ENCODE results near the gene RAI14.
"Not testable (repeated sequence)": the region's sequence is repeated elsewhere in the genome, so short reads cannot be mapped to it uniquely, and the experiment has no call there.

Gene RAI14

DNA sequence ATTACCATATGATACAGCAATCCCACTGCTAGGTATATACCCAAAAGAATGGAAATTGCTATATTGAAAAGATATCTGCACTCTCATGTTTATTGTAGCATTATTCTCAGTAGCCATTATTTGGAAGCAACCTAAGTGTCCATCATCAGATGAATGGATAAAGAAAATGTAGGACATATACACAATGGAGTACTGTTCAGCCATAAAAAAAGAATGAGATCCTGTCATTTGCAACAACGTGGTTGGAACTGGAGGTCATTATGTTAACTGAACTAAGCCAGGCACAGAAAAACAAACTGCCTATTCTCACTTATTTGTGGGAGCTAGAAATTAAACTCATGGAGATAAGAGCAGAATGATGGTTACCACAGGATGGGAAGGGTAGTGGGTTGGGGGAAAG, 119.8 kb downstream of the RAI14 start:
- no peak for DNase-seq

DNA sequence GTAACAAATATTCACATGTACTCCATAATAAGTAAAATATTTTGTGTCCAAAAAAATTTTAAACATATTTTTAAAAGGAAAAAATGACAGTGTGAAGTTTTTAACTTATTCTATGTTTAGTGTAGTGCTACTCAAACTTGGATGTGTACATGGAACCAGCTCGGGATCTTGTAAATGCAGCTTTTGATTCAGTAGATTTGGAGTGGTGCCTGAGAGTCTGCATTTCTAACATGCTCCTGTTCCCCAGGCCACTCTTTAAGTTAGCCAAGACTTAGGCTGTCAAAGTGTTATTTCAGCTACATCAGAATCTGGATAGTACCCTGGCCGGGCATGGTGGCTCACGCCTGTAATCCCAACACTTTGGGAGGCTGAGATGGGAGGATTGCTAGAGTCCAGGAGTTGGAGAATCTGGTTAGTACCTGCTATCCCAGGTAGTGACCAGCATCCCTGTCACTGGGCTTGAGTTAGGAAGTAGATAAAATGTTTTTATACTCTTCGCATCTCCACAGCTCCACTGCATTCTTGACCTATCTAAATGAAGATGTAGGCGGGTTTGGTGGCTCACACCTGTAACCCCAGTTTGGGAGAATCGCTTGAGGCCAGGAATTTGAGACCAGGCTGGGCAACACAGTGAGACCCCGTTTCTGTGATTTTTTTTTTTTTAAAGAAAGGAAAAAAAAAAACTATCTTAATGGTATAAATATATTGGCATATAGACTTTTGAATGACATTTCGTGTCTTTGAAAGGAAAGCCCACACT, 122.1 kb downstream of the RAI14 start:
- DNase-seq = no peak

DNA sequence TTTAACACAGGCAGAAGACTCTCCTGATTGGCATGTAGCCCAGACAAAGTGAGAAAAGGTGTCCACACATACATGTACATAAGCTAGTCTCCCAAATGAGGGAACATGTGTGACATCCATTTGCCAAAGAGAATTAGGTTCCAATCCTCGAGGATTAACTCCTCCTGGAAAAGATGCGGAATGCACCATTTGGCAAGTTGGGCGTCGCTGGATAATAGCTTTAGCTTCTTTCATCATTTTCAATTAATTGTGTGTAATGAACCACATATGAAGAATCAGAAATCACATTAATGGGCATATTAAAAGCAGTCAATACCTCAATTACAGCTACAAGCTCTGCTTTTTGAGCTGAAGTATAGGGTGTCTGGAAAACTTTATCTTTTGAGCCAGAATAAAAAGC, 127.8 kb downstream of the RAI14 start:
- DNase-seq = not testable (repeated sequence)

DNA sequence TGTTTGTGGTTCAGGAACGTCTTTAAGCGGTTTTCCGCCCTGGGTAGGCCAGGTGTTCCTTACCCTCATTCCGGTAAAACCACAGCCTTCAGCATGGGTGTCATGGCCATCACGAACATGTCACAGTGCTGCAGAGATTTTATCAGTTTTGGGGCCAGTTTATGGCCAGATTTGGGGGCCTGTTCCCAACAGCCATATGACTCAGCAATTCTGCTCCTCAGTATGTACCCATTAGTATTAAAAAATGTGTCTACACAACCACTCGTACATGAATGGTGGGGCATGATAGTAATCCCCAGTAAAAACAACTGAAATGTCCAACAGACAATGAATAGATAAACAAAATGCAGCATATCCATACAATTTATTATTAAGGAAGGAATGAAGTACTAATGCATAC, 130.9 kb downstream of the RAI14 start:
- no peak for DNase-seq

DNA sequence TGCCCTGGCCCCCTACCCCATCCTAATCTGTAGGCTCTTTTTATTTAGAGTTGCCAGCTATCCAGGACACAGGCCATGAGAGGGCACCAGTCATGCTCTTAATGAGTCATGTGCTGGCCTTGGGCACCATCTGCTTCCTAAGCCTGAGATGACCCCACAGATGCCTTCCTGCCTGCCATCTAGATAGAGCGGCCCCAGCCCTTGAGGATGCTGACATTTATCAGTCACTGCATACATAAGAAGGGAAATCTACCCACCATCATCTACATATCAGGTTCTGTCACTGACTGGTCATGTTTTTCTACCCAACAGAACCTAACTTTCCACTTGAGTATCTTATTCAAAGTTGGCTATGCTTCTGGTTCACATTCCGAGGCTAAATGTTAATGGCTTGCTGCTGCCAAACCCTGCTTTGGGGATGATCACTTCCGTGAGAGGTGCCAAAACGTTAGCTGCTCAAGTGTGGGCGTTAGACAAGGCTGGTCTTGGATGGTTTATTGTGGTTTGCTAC, 132.9 kb downstream of the RAI14 start:
- DNase-seq = no peak

DNA sequence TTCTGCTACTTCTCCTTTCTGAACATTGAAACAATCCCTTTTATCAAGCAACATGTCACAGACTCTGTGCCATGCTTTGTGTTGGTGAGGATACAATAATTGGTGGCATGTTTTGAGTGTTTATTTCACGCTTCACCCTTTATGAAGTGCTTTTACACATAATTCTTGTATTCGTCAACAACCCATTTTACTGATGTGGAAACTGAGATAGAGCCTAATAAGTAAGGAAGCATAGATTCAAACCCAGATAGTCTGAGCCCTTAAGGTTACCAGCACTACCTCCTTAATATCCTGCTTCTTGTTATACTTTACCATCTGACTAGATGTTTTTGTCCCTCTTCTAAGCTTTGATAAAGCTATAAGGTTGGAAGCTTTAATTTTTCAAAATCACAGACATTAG, 133.5 kb downstream of the RAI14 start:
- no peak for DNase-seq

DNA sequence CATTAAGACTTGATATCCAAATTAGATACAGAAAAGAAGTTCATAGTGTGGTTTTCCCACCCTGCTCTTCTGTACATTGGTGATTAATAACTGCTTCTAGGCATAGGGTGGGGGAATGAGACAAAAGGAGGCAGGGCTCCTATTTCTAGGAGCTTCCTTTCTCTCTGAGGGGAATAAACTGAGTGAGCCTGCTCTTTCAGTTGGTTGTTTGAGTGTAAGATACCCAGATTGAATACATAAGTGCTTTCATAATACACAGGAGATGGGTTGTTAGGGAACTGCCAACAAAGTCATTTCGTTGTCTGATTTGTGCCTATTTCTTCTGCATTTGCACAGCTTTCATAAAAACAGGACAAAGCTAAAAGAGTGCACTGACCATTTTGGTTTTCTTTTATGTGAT, 133.9 kb downstream of the RAI14 start:
- no peak for DNase-seq

DNA sequence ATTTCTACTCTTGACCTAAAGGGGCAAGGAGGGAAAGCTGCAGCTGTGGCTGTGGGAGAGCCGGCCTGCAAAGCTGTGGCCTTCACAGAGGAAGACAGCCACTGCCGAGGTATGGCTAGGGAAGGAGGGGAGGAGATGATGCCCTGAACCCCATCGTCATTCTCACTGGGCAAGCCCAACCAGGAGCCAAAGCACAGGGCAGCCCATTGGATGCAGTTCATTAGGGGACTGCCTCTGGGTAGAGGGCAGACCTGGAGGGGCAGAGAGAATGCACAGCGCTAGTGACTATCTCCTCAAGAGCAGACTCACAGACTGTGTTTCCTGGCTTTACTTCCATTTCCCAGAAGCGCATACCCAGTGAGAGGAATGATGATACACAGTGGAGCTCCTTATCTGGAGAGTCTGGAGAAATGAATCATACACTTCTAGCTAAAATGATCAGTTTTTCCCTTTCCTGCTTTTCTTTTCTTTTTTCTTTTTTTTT, 135.7 kb downstream of the RAI14 start:
- DNase-seq = no peak

DNA sequence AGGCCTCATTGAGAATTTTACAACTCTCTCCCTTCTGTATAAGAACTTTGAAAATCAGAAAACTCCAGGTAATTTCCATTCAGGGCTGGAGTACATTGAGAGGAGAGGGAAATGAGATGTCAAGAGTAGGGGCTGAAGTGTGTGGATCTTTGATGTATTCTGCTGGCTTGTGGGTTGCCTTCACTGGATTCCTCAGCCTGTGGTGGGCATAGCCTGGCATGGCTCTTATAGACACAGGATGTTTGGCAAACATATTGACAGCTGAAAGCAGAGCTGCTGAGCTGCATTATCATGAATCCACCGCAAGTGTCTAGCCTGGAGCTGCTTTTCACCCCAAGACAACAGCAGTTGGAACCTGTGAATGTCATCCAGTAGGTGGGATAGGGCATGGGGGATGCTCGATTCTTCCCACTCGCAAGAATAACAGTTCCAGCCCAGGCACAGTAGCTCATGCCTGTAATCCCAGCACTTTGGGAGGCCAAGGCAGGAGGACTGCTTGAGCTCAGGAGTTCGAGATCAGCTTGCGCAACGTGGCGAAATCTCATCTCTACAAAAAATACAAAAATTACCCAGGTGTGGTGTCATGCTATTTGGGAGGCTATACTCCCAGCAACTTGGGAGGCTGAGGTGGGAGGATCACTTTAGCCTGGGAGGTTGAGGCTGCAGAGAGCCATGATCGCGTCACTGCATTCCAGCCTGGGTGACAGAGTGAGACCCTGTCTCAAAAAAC, 146.9 kb downstream of the RAI14 start:
- no peak for DNase-seq

DNA sequence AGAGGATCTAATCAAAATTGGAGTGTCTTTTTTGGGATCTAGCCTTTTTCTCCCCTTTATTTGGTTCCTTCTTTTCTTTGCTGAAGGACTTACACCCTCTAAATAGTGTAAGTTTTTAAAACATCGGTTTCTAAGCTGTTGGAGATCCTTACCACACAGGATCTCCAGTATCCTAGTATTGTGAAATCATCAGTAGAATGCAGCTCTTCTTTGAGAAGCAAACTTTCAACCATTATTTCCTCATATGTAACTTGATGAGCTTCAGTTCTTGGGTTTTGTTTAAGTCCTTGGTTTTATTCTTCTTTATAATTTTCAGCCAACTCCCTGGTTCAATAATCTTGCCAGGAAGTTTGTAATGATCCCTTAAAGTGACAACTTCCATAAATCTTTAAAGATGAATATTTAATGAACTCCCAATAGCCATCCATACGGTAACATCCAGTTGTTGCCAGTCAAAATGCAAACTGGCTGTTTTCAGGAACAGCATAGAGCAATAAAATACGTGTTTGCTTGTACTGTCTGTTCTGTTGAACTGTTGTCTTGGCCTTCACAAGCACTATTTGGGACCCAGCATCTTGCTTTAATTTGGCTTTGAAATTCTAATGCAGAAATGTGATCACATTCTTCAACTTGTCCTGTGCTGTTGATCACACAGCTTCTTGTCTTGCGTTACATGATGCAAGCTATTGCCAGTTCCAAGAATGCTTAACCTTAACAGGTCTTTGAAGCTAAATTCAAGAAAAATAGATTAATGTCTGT, 148.0 kb downstream of the RAI14 start:
- no peak for DNase-seq

DNA sequence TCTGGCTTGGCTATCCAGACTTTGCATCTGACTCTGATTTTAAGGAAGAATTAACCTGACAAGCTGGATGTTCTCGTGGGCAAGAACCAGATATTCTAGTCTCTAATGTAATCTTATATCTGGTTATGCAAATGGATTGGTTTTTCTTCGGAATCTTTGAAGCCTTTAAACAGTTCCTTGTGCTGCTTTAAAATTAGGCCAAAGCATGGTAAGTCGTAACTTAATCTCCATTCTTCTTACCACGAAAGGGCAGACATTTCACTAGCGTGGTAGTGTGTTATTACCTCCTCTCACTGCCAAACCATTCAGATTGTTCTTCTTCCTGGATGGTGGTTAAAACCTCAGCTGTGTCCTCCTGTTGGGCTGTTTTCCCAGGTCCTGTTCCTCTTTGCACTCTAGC, 148.8 kb downstream of the RAI14 start:
- DNase-seq = no peak

DNA sequence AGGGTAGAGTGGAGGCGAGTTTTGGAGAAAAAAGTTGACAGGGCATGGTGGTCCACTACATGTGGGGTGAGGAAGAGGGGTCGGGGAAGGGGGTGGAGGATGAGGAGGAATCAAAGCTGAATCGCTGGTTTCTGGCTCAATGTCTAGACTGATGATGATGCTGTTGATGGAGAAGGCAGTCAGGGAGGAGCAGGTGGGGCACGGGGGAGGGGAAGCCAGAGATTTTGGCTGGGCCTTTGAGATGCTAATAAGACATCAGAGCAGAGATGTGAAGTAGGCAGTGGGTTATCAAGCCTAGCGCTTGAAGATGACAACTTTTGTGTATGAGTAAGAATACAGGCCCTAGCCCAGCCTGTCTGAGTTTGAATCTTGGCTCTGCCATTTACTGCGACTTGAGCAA, 150.4 kb downstream of the RAI14 start:
- no peak for DNase-seq

DNA sequence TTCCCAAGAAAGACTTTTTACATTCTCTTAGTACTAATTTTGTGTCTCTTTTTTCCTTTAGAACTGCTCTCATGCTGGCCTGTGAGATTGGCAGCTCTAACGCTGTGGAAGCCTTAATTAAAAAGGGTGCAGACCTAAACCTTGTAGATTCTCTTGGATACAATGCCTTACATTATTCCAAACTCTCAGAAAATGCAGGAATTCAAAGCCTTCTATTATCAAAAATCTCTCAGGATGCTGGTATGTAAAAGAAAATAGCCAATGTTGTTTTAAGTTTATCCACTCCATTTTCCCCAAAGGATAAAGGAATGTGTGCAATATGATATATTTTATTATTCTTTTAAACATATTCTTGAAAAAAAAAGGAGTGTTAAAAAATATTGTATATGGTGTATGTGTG, 155.6 kb downstream of the RAI14 start:
- no peak for DNase-seq

DNA sequence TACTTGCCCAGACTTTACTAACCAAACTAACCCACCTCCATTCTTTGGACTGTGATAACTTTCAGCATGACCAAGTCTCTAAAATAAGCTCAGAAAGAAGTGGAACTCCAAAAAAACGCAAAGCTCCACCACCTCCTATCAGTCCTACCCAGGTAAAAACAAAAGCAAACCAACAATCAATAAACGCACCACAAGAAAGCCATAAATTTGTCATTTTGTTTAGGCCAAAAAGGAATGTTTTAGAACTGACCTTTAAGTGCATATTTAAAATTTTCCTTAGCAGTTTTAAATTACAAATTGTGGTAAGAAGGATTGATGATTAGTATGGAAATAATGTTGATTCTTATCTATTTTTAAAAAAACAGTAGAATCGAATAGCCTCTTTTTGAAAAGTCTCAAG, 157.4 kb downstream of the RAI14 start:
- no peak for DNase-seq

DNA sequence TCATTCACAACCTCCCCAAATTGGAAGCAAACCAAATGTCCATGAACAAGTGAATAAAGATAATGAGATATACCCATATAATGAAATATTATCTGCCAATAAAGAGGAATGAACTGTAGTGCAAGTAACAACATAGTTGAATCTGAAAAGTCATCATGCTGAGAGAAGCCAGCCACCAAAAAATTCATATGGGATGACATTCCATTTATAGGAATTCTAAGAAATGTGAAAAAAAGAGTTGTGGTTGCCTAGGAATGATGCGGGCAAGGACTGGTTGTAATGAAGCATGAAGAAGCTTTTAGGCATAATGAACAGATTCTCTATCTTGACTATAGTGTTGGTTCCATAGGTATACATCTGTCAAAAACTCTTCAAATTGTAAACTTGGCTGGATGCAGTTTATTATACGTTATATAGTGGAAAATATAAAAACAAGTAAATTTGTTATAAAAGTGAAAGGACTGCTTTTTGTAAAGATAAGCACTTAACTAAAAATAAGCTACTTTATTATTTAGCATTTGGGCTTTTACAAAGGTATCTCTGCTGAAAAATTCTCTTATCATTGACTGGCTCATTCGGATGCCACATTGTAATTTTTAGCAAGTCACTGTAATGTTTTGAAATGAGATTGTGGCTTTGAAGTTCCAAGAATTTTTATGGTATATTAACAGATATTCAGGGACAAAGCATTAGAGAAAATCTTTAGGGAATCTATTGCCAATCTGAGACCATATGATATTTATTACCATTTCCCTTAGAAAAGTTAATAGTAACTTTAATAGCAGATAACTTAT, 161.6 kb downstream of the RAI14 start:
- DNase-seq = no peak

DNA sequence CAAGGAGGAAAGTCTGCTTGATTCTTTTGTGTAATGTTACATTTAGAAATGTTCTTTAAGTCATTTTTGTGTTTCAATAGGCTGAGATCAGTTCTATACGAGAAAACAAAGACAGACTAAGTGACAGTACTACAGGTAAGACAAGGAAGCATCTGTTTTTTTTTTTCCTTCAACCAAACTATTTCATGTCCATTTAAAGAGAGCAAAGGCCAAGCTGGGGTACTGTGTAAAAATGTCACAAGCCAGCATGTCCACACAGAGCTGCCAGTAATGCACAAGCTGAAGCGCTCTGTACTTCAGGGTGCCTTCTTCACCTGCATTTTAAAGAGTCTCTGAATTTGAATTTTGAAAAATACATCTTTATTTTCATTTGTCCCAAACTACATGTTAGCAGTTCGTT, 162.6 kb downstream of the RAI14 start:
- DNase-seq = no peak

DNA sequence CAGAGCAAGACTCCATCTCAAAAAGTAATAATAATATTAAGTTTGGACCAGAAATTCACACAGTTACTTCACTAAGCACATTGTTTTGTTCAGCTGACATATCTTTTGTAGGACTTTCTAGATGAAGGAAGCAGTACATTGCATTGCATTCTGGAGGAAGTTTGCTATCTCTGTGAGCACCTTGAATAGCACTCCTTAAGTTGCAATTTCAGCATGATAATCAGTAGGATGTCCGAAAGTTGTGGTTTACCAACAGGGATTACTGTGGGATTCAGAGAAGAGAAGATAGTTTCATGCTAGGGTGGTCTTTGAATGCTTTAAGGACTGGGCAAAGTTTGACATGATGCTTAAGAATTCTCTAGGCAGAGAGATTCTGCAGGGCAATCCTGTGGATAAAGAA, 164.5 kb downstream of the RAI14 start:
- no peak for DNase-seq

DNA sequence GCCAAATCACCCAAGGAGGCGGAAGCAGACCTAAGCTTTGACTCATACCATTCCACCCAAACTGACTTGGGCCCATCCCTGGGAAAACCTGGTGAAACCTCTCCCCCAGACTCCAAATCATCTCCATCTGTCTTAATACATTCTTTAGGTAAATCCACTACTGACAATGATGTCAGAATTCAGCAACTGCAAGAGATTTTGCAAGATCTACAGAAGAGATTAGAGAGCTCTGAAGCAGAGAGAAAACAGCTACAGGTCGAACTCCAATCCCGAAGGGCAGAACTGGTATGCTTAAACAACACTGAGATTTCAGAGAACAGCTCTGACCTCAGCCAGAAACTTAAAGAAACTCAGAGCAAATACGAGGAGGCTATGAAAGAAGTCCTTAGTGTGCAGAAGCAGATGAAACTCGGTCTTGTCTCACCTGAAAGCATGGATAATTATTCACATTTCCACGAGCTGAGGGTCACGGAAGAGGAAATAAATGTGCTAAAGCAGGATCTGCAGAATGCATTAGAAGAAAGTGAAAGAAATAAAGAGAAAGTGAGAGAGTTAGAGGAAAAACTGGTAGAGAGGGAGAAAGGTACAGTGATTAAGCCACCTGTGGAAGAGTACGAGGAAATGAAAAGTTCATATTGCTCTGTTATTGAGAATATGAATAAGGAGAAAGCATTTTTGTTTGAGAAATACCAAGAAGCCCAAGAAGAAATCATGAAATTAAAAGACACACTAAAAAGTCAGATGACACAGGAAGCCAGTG, 167.0 kb downstream of the RAI14 start:
- DNase-seq = no peak

DNA sequence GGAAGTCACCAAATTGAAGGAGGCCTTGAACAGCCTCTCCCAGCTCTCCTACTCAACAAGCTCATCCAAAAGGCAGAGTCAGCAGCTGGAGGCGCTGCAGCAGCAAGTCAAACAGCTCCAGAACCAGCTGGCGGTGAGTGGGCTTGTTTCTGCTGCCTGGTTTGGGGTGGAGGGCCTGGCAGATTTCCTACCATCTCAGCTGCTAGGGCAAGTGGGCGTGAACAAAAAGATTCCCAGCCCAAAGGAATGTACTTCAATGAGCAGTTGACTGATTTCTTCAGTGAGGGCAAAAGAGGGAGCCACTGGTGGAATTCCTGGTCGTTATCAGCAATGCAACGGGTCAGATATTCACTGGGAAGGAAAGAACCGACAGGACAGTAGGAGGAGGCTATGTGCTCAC, 170.2 kb downstream of the RAI14 start:
- no peak for DNase-seq

DNA sequence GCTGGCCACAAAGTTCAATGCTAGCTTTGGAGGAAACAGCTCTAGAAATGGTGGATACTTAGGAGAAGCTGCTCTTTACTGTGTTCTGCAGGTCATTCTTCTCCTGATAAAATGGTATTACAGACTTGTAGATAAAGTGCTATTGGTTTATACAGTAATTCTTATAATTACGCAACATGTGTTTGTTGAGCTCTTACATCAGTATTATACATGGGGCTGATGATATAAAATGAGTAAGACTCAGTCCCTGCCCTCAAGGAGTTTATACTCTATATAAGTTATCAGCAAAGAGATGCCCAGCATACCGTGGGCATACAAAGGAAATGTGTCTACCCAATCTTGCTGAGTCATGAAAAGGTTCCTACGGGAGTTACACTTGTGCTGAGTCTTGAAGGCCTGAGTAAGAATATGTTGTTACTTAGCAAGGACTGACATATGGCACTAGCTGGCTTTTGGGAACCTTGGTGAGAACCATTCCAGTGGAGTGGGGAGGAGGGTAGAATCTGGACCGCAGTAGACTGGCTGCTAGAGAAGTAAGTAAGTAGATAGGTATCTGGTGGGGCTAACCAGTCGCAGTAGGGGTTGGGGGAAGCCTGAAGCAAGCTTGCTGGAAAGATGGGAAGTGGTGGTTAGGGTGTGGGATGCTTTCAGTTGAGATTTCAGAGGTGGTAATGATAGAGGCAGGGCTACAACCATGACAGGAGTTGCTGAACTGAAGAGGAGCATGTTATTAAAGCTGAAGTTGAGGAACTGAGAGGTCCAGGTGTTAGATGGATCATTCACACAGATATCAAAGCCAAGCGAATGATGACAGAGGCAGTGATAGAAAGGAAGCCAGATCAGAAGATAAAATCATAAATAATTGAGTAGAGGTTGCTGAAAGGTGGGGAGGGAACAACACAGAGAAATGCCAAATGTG, 171.7 kb downstream of the RAI14 start:
- DNase-seq = no peak

DNA sequence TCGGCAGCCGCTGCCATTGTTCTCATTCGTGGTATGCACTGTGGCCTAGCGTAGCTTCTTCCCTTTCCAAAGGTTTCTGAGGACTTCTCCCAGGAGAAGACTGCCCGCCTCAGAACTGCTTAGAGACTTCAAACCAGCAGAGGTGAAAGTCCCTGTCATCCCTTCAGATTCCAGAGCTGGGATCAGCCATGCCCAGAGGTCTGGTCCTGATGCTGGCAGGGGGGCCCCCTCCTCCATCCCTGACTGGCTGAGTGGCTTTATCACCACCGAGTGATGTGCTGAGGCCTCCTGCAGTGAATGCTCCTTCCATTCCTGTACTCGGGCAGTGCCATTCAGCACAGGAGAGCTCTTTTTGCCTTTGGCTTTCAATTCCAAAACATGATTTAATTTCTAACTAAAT, 174.7 kb downstream of the RAI14 start:
- not testable (repeated sequence) for DNase-seq

Data from activated gamma-delta T cell (primary cell).